ENCODE results near the gene NIPAL3.
"Not testable (repeated sequence)": the region's sequence is repeated elsewhere in the genome, so short reads cannot be mapped to it uniquely, and the experiment has no call there.

The NIPAL3 gene

DNA sequence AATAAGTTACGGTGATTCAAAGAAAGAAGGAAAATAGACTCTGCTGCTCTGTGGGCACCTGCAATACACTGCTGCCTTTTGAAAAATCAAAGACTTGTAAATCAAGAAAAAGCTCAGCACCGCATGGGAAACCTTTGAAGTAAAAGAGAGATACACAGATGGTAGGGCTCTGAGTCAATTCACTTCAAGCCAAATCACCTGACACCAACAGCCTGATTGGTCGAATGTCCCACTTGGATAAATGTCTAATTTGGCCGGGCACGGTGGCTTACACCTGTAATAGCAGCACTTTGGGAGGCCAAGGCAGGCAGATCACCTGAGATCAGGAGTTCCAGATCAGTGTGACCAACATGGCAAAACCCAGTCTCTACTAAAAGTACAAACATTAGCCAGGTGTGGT is 67.8 kb downstream of the NIPAL3 start:
- H3K4me3 ChIP-seq (ENCODE audit: low read length) = no peak overlapping the region
- H3K4me1 ChIP-seq (ENCODE audit: insufficient read depth, low read length) = peaks cover 9% of the 10 kb centered on the region; the same call in 1 of the 2 replicates
- H3K9me3 ChIP-seq (ENCODE audit: insufficient read depth, low read depth, low read length) = no peaks in the 10 kb centered on the region
- H3K27me3 ChIP-seq (ENCODE audit: insufficient read depth, low read length) = no peaks in the 10 kb centered on the region
- H3K27ac ChIP-seq (ENCODE audit: low read depth, low read length) = no peak overlapping the region
- no peaks in the 10 kb centered on the region for H3K36me3 ChIP-seq (ENCODE audit: insufficient read depth, low read length)
- 94% methylated on average over 5 of the region's 5 CpGs for WGBS
- H3K9ac ChIP-seq (ENCODE audit: low read depth, low read length) = no peak overlapping the region

DNA sequence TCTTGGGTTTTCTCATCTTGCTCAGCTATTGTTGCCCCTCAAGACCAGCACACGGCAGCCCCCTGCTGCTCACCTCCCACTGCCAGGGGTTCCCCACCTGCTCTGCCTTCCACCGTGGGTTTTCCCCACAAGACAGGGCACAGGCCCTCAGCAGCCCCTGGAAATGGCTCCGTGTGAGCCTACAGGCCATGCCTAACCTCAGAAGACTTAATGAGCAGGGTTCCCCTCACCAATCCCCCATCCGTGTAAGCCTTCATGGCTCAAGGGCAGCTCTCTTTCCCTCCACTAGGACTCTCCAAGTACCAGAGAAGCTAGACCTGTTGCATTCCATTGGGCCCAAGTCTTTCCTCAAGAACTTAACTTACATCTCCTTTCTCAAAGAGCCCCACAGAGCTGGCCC is 68.6 kb downstream of the NIPAL3 start:
- WGBS = 76% methylated on average over 4 of the region's 4 CpGs
- no peak overlapping the region for H3K9ac ChIP-seq (ENCODE audit: low read depth, low read length)
- peaks cover 4% of the 10 kb centered on the region for H3K9me3 ChIP-seq (ENCODE audit: insufficient read depth, low read depth, low read length)
- H3K27ac ChIP-seq (ENCODE audit: low read depth, low read length) = no peak overlapping the region
- H3K36me3 ChIP-seq (ENCODE audit: insufficient read depth, low read length) = no peaks in the 10 kb centered on the region
- H3K4me3 ChIP-seq (ENCODE audit: low read length) = no peak overlapping the region
- peaks cover 9% of the 10 kb centered on the region; the same call in 1 of the 2 replicates for H3K4me1 ChIP-seq (ENCODE audit: insufficient read depth, low read length)
- no peaks in the 10 kb centered on the region for H3K27me3 ChIP-seq (ENCODE audit: insufficient read depth, low read length)

DNA sequence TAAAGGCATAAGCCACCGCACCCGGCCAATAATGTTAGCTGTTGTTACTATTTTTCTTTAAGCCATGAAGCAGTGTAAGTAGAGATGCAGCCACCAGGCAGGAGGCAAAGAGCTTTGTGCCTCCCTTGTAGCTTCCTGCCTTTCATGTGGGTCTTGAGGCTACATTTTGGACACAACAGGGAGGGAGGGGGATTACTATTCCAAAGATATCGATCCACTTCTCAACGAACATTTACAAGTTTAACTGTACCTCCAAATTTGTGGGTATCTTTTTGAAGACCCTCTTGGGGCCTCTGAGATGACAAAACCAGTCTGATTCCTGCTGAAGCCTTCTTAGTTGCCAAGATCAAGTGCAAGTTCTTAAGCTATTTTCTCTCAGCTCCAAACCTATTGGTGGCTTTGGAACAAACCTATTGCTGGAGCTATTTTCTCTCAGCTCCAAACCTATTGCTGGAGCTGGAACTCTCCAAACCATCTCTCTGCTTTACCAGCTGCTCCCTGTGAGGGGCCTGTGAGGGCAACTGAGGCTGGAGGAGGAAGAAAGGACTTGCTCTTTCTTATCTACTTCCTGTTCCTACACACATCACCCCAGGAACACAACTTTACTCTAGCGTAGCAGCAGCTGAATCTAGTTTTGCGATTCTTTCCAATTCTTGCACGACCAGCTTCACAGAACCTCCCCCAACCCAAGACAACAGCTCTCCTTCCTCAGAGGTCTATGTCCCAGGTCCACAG is 70.9 kb downstream of the NIPAL3 start:
- H3K4me1 ChIP-seq (ENCODE audit: insufficient read depth, low read length) = peaks cover 4% of the 10 kb centered on the region; the same call in 1 of the 2 replicates
- WGBS = 92% methylated on average over 7 of the region's 7 CpGs
- H3K36me3 ChIP-seq (ENCODE audit: insufficient read depth, low read length) = no peaks in the 10 kb centered on the region
- peaks cover 18% of the 10 kb centered on the region for H3K9me3 ChIP-seq (ENCODE audit: insufficient read depth, low read depth, low read length)
- H3K27me3 ChIP-seq (ENCODE audit: insufficient read depth, low read length) = no peaks in the 10 kb centered on the region
- no peak overlapping the region for H3K27ac ChIP-seq (ENCODE audit: low read depth, low read length)
- H3K9ac ChIP-seq (ENCODE audit: low read depth, low read length) = no peak overlapping the region
- H3K4me3 ChIP-seq (ENCODE audit: low read length) = no peak overlapping the region

DNA sequence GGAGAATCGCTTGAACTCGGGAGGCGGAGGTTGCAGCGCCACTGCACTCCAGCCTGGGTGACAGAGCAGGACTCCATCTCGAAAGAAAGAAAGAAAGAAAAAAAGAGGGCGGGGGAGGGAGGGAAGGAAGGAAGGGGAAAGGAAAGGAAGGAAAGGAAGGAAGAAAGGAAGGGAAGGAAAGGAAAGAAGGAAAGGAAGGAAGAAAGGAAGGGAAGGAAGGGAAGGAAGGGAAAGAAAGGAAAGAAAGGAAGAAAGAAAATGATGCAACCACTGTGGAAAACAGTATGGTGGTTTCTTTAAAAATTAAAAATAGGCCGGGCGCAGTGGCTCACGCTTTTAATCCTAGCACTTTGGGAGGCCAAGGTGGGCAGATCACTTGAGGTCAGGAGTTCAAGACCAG is 71.9 kb downstream of the NIPAL3 start:
- no peaks in the 10 kb centered on the region for H3K36me3 ChIP-seq (ENCODE audit: insufficient read depth, low read length)
- no peak overlapping the region for H3K27ac ChIP-seq (ENCODE audit: low read depth, low read length)
- 92% methylated on average over 9 of the region's 9 CpGs for WGBS
- H3K4me1 ChIP-seq (ENCODE audit: insufficient read depth, low read length) = no peaks in the 10 kb centered on the region
- peaks cover 18% of the 10 kb centered on the region for H3K9me3 ChIP-seq (ENCODE audit: insufficient read depth, low read depth, low read length)
- H3K9ac ChIP-seq (ENCODE audit: low read depth, low read length) = no peak overlapping the region
- no peaks in the 10 kb centered on the region for H3K27me3 ChIP-seq (ENCODE audit: insufficient read depth, low read length)
- no peak overlapping the region for H3K4me3 ChIP-seq (ENCODE audit: low read length)

DNA sequence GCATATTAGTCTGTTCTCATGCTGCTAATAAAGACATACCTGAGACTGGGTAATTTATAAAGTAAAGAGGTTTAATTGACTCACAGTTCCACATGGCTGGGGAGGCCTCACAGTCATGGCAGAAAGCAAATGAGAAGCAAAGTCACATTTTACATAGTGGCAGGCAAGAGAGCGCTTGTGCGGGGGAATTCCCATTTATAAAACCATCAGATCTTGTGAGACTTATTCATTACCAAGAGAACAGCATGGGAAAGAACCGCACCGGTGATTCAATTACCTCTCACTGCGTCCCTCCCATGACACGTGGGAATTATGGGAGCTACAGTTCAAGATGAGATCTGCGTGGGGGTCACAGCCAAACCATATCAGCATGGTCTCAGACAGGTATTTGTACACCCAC is 72.6 kb downstream of the NIPAL3 start:
- H3K27me3 ChIP-seq (ENCODE audit: insufficient read depth, low read length); H3K9ac ChIP-seq (ENCODE audit: low read depth, low read length); H3K4me1 ChIP-seq (ENCODE audit: insufficient read depth, low read length); H3K4me3 ChIP-seq (ENCODE audit: low read length); H3K27ac ChIP-seq (ENCODE audit: low read depth, low read length); H3K36me3 ChIP-seq (ENCODE audit: insufficient read depth, low read length): not testable (repeated sequence)
- H3K9me3 ChIP-seq (ENCODE audit: insufficient read depth, low read depth, low read length) = peaks cover 18% of the 10 kb centered on the region
- 92% methylated on average over 7 of the region's 7 CpGs for WGBS

DNA sequence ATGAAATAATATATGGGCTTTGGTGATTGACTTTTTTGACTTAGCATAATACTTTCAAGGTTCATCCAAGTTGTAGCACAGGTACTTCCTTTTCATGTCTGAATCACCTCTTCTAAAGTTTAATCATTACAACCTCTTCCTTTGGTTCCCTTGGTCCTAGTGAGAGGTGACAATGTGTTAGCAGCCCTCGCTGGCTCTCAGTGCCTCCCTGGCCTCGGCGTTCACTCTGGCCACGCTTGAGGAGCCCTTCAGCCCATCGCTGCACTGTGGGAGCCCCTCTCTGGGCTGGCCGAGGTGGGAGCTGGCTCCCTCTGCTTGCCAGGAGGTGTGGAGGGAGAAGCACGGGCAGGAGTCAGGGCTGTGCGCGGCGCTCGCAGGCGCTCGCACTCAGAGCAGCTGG is 74.1 kb downstream of the NIPAL3 start:
- no peaks in the 10 kb centered on the region for H3K36me3 ChIP-seq (ENCODE audit: insufficient read depth, low read length)
- no peaks in the 10 kb centered on the region for H3K27me3 ChIP-seq (ENCODE audit: insufficient read depth, low read length)
- 92% methylated on average over 13 of the region's 13 CpGs for WGBS
- H3K4me1 ChIP-seq (ENCODE audit: insufficient read depth, low read length) = no peaks in the 10 kb centered on the region
- H3K4me3 ChIP-seq (ENCODE audit: low read length) = no peak overlapping the region
- H3K27ac ChIP-seq (ENCODE audit: low read depth, low read length) = no peak overlapping the region
- no peak overlapping the region for H3K9ac ChIP-seq (ENCODE audit: low read depth, low read length)
- H3K9me3 ChIP-seq (ENCODE audit: insufficient read depth, low read depth, low read length) = peaks cover 18% of the 10 kb centered on the region

DNA sequence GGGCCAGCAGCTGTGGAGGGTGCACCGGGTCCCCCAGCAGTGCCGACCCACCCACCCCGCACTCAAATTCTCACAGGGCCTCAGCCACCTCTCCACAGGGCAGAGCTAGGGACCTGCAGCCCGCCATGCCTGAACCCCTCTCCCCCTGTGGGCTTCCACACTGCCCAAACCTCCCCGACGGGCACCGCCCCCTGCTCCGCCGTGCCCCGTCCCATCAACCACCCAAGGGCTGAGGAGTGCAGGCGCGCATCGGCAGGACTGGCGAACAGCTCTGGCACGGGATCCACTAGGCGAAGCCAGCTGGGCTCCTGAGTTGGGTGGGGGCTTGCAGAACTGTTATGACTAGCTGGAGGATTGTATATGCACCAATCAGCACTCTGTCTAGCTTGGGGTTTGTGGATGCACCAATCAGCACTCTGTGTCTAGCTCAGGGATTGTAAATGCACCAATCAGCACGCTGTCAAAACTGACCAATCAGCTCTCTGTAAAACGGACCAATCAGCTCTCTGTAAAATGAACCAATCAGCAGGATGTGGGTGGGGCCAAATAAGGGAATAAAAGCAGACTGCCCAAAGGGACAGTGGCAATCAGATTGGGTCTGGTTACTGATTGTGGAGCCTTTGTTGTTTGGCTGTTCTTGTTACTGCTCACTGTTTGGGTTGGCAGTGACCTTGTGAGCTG is 74.6 kb downstream of the NIPAL3 start:
- no peaks in the 10 kb centered on the region for H3K4me1 ChIP-seq (ENCODE audit: insufficient read depth, low read length)
- H3K9me3 ChIP-seq (ENCODE audit: insufficient read depth, low read depth, low read length) = peaks cover 18% of the 10 kb centered on the region
- H3K4me3 ChIP-seq (ENCODE audit: low read length) = no peak overlapping the region
- no peak overlapping the region for H3K27ac ChIP-seq (ENCODE audit: low read depth, low read length)
- WGBS = 95% methylated on average over 18 of the region's 18 CpGs
- no peak overlapping the region for H3K9ac ChIP-seq (ENCODE audit: low read depth, low read length)
- H3K27me3 ChIP-seq (ENCODE audit: insufficient read depth, low read length) = no peaks in the 10 kb centered on the region
- no peaks in the 10 kb centered on the region for H3K36me3 ChIP-seq (ENCODE audit: insufficient read depth, low read length)

DNA sequence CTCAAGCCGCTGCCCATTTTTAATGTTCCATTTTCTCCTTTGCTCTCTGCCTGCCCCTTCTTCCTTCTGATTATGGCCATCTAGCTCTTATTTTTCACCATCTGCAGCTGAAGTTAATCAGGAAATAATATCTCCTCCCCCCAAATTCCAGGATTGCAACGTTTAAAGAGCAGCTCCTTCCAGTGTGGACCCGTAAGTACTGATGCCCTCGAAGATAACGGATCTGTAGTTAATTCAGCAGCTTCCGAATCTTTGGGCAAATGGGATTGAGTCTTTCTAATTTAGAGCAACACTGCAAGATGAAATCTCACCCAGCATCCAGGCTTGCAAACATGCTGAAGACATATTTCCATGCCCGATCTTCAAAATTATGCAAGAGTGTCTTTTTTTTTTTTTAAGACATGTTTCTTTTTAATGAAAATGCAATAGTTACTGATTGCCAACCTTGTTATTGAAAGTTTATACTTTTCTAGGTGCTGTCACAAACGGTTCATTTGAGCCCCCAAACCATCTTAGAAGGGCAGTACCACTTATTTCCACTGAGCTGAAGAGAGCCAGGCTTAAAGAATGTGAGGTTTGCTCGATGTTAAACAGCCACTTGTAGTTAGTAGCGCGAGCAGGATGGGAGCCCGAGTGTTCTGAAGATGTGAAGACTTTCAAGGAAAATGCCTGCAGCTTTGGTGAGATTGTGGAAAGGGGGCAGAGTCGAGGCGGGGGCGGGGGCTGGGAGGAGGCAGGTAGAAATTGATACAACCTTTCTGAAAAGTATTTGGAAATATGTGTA is 76.2 kb downstream of the NIPAL3 start:
- Histone ChIP-seq H3K27me3 (ENCODE audit: insufficient read depth, low read length) (no peaks in the 10 kb centered on the region), H3K27ac (ENCODE audit: low read depth, low read length) (no peak overlapping the region), H3K9ac (ENCODE audit: low read depth, low read length) (no peak overlapping the region), H3K4me1 (ENCODE audit: insufficient read depth, low read length) (no peaks in the 10 kb centered on the region), H3K36me3 (ENCODE audit: insufficient read depth, low read length) (no peaks in the 10 kb centered on the region), H3K4me3 (ENCODE audit: low read length) (no peak overlapping the region), H3K9me3 (ENCODE audit: insufficient read depth, low read depth, low read length) (peaks cover 18% of the 10 kb centered on the region)
- 78% methylated on average over 14 of the region's 15 CpGs for WGBS

DNA sequence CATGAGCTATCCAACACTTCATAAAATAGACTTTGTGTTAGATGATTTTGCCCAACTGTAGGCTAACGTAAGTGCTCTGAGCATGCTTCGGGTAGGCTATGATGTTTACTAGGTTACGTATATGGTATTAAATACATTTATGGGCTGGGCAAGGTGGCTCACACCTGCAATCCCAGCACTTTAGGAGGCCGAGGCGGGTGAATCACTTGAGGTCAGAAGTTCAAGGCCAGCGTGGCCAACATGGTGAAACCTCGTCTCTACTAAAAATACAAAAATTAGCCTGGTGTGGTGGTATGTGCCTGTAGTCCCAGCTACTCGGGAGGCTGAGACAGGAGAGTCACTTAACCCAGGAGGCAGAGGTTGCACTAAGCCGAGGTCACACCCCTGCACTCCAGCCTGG is 77.3 kb downstream of the NIPAL3 start:
- H3K4me3 ChIP-seq (ENCODE audit: low read length); H3K9ac ChIP-seq (ENCODE audit: low read depth, low read length); H3K27ac ChIP-seq (ENCODE audit: low read depth, low read length); H3K36me3 ChIP-seq (ENCODE audit: insufficient read depth, low read length); H3K27me3 ChIP-seq (ENCODE audit: insufficient read depth, low read length); H3K4me1 ChIP-seq (ENCODE audit: insufficient read depth, low read length): not testable (repeated sequence)
- WGBS = 94% methylated on average over 9 of the region's 9 CpGs
- peaks cover 18% of the 10 kb centered on the region for H3K9me3 ChIP-seq (ENCODE audit: insufficient read depth, low read depth, low read length)

DNA sequence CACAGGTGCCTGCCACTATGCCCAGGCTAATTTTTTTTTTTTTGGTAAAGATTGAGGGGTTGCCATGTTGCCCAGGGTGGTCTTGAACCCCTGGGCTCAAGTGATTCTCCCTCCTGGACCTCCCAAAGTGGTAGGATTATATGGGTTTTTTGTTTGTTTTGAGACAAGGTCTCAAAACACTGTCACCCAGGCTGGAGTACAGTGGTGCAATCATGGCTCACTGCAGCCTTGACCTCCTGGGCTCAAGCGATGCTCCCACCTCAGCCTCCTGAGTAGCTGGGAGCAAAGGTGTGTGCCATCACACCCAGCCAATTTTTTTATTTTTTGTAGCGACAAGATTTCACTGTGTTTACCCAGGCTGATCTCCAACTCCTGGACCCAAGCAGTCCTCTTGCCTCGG is 78.2 kb downstream of the NIPAL3 start:
- Histone ChIP-seq H3K4me1 (ENCODE audit: insufficient read depth, low read length) (no peaks in the 10 kb centered on the region), H3K9me3 (ENCODE audit: insufficient read depth, low read depth, low read length) (peaks cover 18% of the 10 kb centered on the region), H3K27ac (ENCODE audit: low read depth, low read length) (no peak overlapping the region), H3K27me3 (ENCODE audit: insufficient read depth, low read length) (no peaks in the 10 kb centered on the region), H3K4me3 (ENCODE audit: low read length) (no peak overlapping the region), H3K36me3 (ENCODE audit: insufficient read depth, low read length) (no peaks in the 10 kb centered on the region), H3K9ac (ENCODE audit: low read depth, low read length) (no peak overlapping the region)
- 96% methylated on average over 3 of the region's 3 CpGs for WGBS

DNA sequence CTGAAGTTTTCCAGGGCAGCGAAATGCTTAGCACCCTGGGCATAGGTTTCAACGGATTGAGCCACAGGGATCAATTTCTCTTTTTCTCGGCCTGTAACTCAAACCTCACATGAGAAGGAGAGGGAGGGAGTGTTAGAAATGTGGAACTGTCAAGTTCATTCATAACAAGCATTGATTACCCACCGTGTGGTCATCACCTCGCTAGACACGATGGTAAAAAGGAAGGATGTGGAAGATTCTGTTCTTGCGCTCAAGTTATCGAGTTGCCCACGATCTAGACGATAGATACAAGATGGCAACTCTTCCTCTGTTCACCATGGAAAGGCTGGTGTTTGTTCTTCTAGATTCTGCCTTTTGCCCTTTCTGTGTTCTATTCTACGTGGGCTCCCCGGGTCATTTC is 83.0 kb downstream of the NIPAL3 start:
- peaks cover 5% of the 10 kb centered on the region; the same call in 1 of the 2 replicates for H3K27me3 ChIP-seq (ENCODE audit: insufficient read depth, low read length)
- 90% methylated on average over 12 of the region's 12 CpGs for WGBS
- no peaks in the 10 kb centered on the region for H3K9me3 ChIP-seq (ENCODE audit: insufficient read depth, low read depth, low read length)
- H3K4me3 ChIP-seq (ENCODE audit: low read length) = no peak overlapping the region
- no peaks in the 10 kb centered on the region for H3K36me3 ChIP-seq (ENCODE audit: insufficient read depth, low read length)
- no peak overlapping the region for H3K27ac ChIP-seq (ENCODE audit: low read depth, low read length)
- H3K4me1 ChIP-seq (ENCODE audit: insufficient read depth, low read length) = peaks cover 2% of the 10 kb centered on the region
- H3K9ac ChIP-seq (ENCODE audit: low read depth, low read length) = no peak overlapping the region

Measured in HUES64 (cell line).